ENCODE data around the gene DES.

DNA sequence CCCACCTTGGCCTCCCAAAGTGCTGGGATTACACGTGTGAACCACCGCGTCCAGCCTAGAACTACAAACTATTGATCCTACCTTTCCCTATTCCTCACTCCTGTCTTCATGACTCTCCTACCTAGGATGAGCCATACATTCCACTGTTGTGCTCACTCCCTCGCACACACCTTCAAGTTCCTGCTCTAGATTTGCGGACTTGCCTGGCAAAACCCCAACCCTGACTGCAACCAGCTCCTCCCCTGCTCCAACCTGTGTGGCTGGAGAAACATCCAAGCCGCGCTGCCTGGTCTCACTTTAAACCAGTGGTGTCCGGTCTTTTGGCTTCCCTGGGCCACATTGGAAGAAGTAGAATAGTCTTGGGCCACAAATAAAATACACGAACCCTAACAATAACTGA is 25.4 kb upstream of the DES start:
- no peak for TF ChIP-seq CBFB (CRISPR knock-in tag; IDR thresholded peaks at IDR 0.05; ENCODE audit: low read depth)
- no peak for TF ChIP-seq TP53 (CRISPR knock-in tag; IDR thresholded peaks at IDR 0.05)
- no peak for TF ChIP-seq NR1H2 (CRISPR knock-in tag; IDR thresholded peaks at IDR 0.05)

Data from WTC11 (cell line).